NCI-H2081 (cell line): ENCODE measurements around the gene IGF2BP3.

Experiments
- DNase-seq, 2 experiments: peaks; one replicate each; lab custom pipeline; 2025; lab: John Stamatoyannopoulos, UW

IGF2BP3 gene

DNA sequence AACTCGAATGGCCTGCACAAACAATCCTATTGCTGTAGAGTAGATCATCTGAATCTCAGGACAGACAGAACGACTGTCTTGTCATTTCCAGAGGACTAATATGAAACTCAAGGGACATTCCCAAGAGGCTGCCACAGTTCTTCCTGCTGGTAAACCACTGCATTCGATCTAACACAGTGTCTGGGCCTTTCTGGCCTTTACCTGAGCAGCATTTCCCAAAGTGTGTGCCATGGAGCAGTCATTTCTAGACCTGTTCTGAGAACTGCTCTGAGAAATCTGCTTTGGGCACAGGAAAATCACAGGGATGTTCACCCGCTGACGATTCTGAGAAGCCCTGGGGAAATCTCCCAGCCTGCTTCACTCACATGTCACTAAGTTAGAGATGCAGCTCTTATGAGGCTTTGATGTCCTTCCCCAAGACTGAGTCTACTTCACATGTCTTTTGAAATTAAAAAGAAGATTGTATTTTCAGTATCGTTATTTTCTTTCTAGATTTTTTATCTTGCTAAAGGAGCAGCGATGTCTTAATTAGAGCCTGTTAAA is 205.3 kb downstream of the IGF2BP3 start:
- no peak for DNase-seq

DNA sequence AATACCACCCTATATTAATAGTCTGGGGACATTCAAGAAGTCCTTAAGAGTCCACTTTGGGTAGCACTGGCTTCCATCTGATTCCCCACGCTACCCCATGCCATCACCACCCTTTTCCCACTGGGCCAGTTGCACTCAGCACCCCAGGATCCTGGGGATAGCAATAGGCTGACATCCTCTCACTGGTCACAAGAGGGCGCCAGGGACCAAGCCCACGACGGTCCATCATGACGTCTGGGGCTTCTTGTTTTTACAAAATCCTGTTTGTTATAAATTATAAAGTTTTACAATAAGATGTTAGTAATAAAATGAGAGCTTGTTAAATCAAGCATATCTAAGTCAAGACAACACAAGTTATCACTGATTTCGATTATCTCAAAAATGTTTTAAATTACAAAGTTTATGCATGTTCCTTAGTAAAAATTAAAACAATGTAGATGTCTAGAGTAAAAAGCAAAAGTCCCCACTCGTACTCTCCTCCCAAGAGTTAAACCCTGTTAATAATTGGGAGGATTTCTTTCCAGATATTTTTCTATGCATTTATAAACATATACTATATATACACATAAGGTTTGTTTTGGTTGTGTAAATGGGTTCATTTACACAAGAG is 208.3 kb downstream of the IGF2BP3 start:
- peak; percentile 75 to 80 for DNase-seq

DNA sequence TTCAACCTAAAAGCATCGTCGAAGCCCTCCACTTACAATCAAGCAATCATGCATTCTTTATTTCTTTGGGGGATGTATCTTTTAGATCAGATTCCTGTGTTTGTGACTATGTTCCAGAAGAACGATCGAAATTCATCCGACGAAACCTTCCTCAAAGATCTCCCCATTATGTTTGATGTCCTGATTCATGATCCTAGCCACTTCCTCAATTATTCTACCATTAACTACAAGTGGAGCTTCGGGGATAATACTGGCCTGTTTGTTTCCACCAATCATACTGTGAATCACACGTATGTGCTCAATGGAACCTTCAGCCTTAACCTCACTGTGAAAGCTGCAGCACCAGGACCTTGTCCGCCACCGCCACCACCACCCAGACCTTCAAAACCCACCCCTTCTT is 209.9 kb downstream of the IGF2BP3 start:
- no peak for DNase-seq
